GM21529 (cell line): Measurements from ENCODE around the gene TEDDM1.
"Not testable (repeated sequence)": the region's sequence is repeated elsewhere in the genome, so short reads cannot be mapped to it uniquely, and the experiment has no call there.

ENCODE experiments used
- ATAC-seq: cut with Tn5 transposase; IDR thresholded peaks from one replicate; pipeline ENCODE4 v1.9.1; 2021; ENCODE audit not compliant: unreplicated experiment

The TEDDM1 gene

GRCh38 chr1:182400567-182400966, at the start of gene TEDDM1:
Gene TEDDM1 (minus strand): TSS chr1:182400667. CDS start chr1:182400485, 182 bp downstream.
- no peak for ATAC-seq

- ATAC-seq, result no peak
Measured at GRCh38 chr1:182450087-182450486, 49.6 kb upstream of the TEDDM1 start, which contains the start of gene RGSL1. Gene RGSL1 (plus strand): TSS chr1:182450146. CDS start chr1:182450166, 20 bp downstream.

- no peak for ATAC-seq
Measured at GRCh38 chr1:182447660-182448059, 47.2 kb upstream of the TEDDM1 start.

GRCh38 chr1:182447124-182447523, 46.7 kb upstream of the TEDDM1 start:
- ATAC-seq, result not testable (repeated sequence)

GRCh38 chr1:182446033-182446669, 45.7 kb upstream of the TEDDM1 start:
- peak; percentile 69 for ATAC-seq

GRCh38 chr1:182444497-182444896, 44.0 kb upstream of the TEDDM1 start:
- ATAC-seq, result no peak

GRCh38 chr1:182442333-182442732, 41.9 kb upstream of the TEDDM1 start:
- ATAC-seq, result no peak

GRCh38 chr1:182441719-182442118, 41.3 kb upstream of the TEDDM1 start:
- ATAC-seq, result no peak

GRCh38 chr1:182438326-182438725, 37.9 kb upstream of the TEDDM1 start:
- no peak for ATAC-seq

GRCh38 chr1:182433580-182433979, 33.1 kb upstream of the TEDDM1 start:
- ATAC-seq, result no peak

GRCh38 chr1:182431278-182431677, 30.8 kb upstream of the TEDDM1 start:
- ATAC-seq, result no peak

- ATAC-seq, result peak; percentile 41
Measured at GRCh38 chr1:182430263-182431068, 30.0 kb upstream of the TEDDM1 start.

GRCh38 chr1:182428043-182428442, 27.6 kb upstream of the TEDDM1 start:
- peak; percentile 23 for ATAC-seq

GRCh38 chr1:182426442-182427430, 26.3 kb upstream of the TEDDM1 start:
- ATAC-seq, result peak; percentile 69

- no peak for ATAC-seq
Measured at GRCh38 chr1:182415789-182416188, 15.3 kb upstream of the TEDDM1 start.

- no peak for ATAC-seq
Measured at GRCh38 chr1:182413969-182414368, 13.5 kb upstream of the TEDDM1 start.

- ATAC-seq, result no peak
Measured at GRCh38 chr1:182413486-182413885, 13.0 kb upstream of the TEDDM1 start.

- ATAC-seq, result no peak
Measured at GRCh38 chr1:182410620-182411273, 10.3 kb upstream of the TEDDM1 start.

GRCh38 chr1:182410138-182410537, 9.7 kb upstream of the TEDDM1 start:
- ATAC-seq, result no peak

GRCh38 chr1:182408435-182409075, 8.1 kb upstream of the TEDDM1 start:
- ATAC-seq, result no peak
